SU-DHL-6 (cell line): ENCODE data around the gene CR2.

Experiments used
- H2AFZ ChIP-seq: fragments of 200-600 bp; sonication (generic); 2 replicates; pipeline ENCODE4 v1.6.1; 2014; ENCODE audit warnings: low read depth, mild to moderate bottlenecking, moderate library complexity, mixed read lengths, antibody characterized with exemption, low read length; ENCODE audit not compliant: severe bottlenecking
- H3F3A ChIP-seq: fragments of 200-600 bp; shearing (Covaris generic); 2 replicates; pipeline ENCODE4 v1.6.0; 2016; ENCODE audit warnings: antibody characterized with exemption, mild to moderate bottlenecking; ENCODE audit not compliant: insufficient read depth
- H3K27ac ChIP-seq: fragments of 200-600 bp; sonication (generic); 2 replicates; pipeline ENCODE4 v1.5.1; 2016; ENCODE audit warnings: low read depth, mild to moderate bottlenecking, low read length, moderate library complexity, mixed read lengths
- H3K27me3 ChIP-seq: fragments of 200-600 bp; sonication (generic), shearing (Covaris generic); 2 replicates; pipeline ENCODE4 v1.6.0; 2014; ENCODE audit warnings: mild to moderate bottlenecking, low read length
- H3K36me3 ChIP-seq: fragments of 200-600 bp; sonication (generic); 2 replicates; pipeline ENCODE4 v1.6.1; 2014; ENCODE audit warnings: mild to moderate bottlenecking, low read length, mixed read lengths
- H3K4me2 ChIP-seq: fragments of 300-600, 200-600 bp; shearing (Covaris generic), sonication (generic); 2 replicates; pipeline ENCODE4 v1.6.0; 2014; ENCODE audit warnings: low read length, low read depth, mild to moderate bottlenecking; ENCODE audit not compliant: poor library complexity, severe bottlenecking
- H3K4me3 ChIP-seq: fragments of 200-600 bp; sonication (generic); 2 replicates; pipeline ENCODE4 v1.5.1; 2014; ENCODE audit warnings: antibody characterized with exemption, low read length, mild to moderate bottlenecking, mixed read lengths; ENCODE audit not compliant: insufficient read depth, poor library complexity, severe bottlenecking
- H3K79me2 ChIP-seq: fragments of 200-600 bp; sonication (generic); 2 replicates; pipeline ENCODE4 v1.6.1; 2014; ENCODE audit warnings: mild to moderate bottlenecking, low read length, moderate library complexity; ENCODE audit not compliant: insufficient read depth
- H3K9ac ChIP-seq: fragments of 200-600 bp; sonication (generic); 2 replicates; pipeline ENCODE4 v1.7.0; 2014; ENCODE audit warnings: mild to moderate bottlenecking, low read length
- H3K9me2 ChIP-seq: fragments of 200-600 bp; sonication (generic); replicated peaks from 2 replicates; pipeline ENCODE4 v1.6.1; 2014; ENCODE audit warnings: low read length; ENCODE audit not compliant: insufficient read depth
- H3K9me3 ChIP-seq: fragments of 200-600 bp; sonication (generic); 2 replicates; pipeline ENCODE4 v1.6.1; 2014; ENCODE audit warnings: low read length, mixed read lengths; ENCODE audit not compliant: insufficient read depth
- H4K20me1 ChIP-seq: fragments of 200-600 bp; sonication (generic); 2 replicates; pipeline ENCODE4 v1.6.1; 2014; ENCODE audit warnings: low read depth, mild to moderate bottlenecking, antibody characterized with exemption, low read length, moderate library complexity, mixed read lengths
- EZH2phosphoT487 ChIP-seq: fragments of 200-600 bp; sonication (generic), shearing (Covaris generic); conservative IDR thresholded peaks from 2 replicates; pipeline ENCODE4 v1.6.1; 2018; ENCODE audit warnings: mild to moderate bottlenecking, antibody characterized with exemption, low read length, moderate library complexity, mixed read lengths
- TF ChIP-seq, protein P1 (sequence below): fragments of 200-600 bp; sonication (generic); IDR thresholded peaks from one replicate; pipeline ENCODE4 v1.5.1; 2017; ENCODE audit warnings: antibody characterized with exemption, mild to moderate bottlenecking, low read length, moderate library complexity; ENCODE audit not compliant: insufficient read depth, poor library complexity, severe bottlenecking

CR2 gene

GRCh38 chr1:207407655-207408260 is 46.4 kb upstream of the CR2 start:
- H3K27ac ChIP-seq = no peak overlapping the region
- no peaks in the 10 kb centered on the region for H3F3A ChIP-seq
- H3K36me3 ChIP-seq = no peaks in the 10 kb centered on the region
- TF ChIP-seq, protein P1, sequence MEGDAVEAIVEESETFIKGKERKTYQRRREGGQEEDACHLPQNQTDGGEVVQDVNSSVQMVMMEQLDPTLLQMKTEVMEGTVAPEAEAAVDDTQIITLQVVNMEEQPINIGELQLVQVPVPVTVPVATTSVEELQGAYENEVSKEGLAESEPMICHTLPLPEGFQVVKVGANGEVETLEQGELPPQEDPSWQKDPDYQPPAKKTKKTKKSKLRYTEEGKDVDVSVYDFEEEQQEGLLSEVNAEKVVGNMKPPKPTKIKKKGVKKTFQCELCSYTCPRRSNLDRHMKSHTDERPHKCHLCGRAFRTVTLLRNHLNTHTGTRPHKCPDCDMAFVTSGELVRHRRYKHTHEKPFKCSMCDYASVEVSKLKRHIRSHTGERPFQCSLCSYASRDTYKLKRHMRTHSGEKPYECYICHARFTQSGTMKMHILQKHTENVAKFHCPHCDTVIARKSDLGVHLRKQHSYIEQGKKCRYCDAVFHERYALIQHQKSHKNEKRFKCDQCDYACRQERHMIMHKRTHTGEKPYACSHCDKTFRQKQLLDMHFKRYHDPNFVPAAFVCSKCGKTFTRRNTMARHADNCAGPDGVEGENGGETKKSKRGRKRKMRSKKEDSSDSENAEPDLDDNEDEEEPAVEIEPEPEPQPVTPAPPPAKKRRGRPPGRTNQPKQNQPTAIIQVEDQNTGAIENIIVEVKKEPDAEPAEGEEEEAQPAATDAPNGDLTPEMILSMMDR = no peak
- no peak for TF ChIP-seq EZH2phosphoT487
- no peak overlapping the region for H3K4me3 ChIP-seq
- no peaks in the 10 kb centered on the region for H3K79me2 ChIP-seq
- no peak overlapping the region for H3K4me2 ChIP-seq
- H3K9me3 ChIP-seq = no peaks in the 10 kb centered on the region
- H3K9me2 ChIP-seq = no peaks in the 10 kb centered on the region
- H3K27me3 ChIP-seq = no peaks in the 10 kb centered on the region
- H2AFZ ChIP-seq = no peak overlapping the region
- H4K20me1 ChIP-seq = no peaks in the 10 kb centered on the region
- no peak overlapping the region for H3K9ac ChIP-seq

- Histone ChIP-seq H4K20me1 (no peaks in the 10 kb centered on the region), H2AFZ (no peak overlapping the region), H3K36me3 (no peaks in the 10 kb centered on the region), H3K27ac (no peak overlapping the region), H3K9me2 (no peaks in the 10 kb centered on the region), H3K4me2 (no peak overlapping the region), H3K27me3 (no peaks in the 10 kb centered on the region), H3K9me3 (no peaks in the 10 kb centered on the region), H3F3A (no peaks in the 10 kb centered on the region), H3K9ac (no peak overlapping the region), H3K79me2 (no peaks in the 10 kb centered on the region), H3K4me3 (no peak overlapping the region)
- TF ChIP-seq, protein P1 = no peak
- no peak for TF ChIP-seq EZH2phosphoT487
Observed at GRCh38 chr1:207412845-207413244, 41.3 kb upstream of the CR2 start.

- Histone ChIP-seq H2AFZ (no peak overlapping the region), H3K79me2 (no peaks in the 10 kb centered on the region), H3K27me3 (no peaks in the 10 kb centered on the region), H3K9me3 (no peaks in the 10 kb centered on the region), H3K4me2 (no peak overlapping the region), H3K27ac (no peak overlapping the region), H3F3A (no peaks in the 10 kb centered on the region), H3K9me2 (no peaks in the 10 kb centered on the region), H4K20me1 (no peaks in the 10 kb centered on the region), H3K4me3 (no peak overlapping the region), H3K36me3 (no peaks in the 10 kb centered on the region), H3K9ac (no peak overlapping the region)
- TF ChIP-seq EZH2phosphoT487 = no peak
- TF ChIP-seq, protein P1 = no peak
Observed at GRCh38 chr1:207414606-207415108, 39.5 kb upstream of the CR2 start.

- H4K20me1 ChIP-seq = no peaks in the 10 kb centered on the region
- no peaks in the 10 kb centered on the region for H3K27me3 ChIP-seq
- no peak overlapping the region for H2AFZ ChIP-seq
- H3K4me3 ChIP-seq = no peak overlapping the region
- no peaks in the 10 kb centered on the region for H3K36me3 ChIP-seq
- H3K79me2 ChIP-seq = no peaks in the 10 kb centered on the region
- H3K9me2 ChIP-seq = no peaks in the 10 kb centered on the region
- no peaks in the 10 kb centered on the region for H3K9me3 ChIP-seq
- H3K9ac ChIP-seq = no peak overlapping the region
- no peaks in the 10 kb centered on the region for H3F3A ChIP-seq
- no peak overlapping the region for H3K27ac ChIP-seq
- H3K4me2 ChIP-seq = no peak overlapping the region
- TF ChIP-seq, protein P1 = no peak
- no peak for TF ChIP-seq EZH2phosphoT487
Observed at GRCh38 chr1:207417076-207417475, 37.1 kb upstream of the CR2 start.
